Measurements from ENCODE around the gene TTC6.
"Not testable (repeated sequence)": the region's sequence is repeated elsewhere in the genome, so short reads cannot be mapped to it uniquely, and the experiment has no call there.

TTC6 gene
- total RNA-seq, result 0 reads per million in 3 donors

GRCh38 chr14:37594971-37595808 is at the start of gene TTC6, which contains the start of gene FOXA1:
TTC6 (plus strand) TSS chr14:37595629; CDS start chr14:37622065, 26,436 bp downstream.
FOXA1 (minus strand) TSS chr14:37595249; CDS start chr14:37594972, 277 bp downstream.
- H3K27me3 ChIP-seq (replicated peaks; ENCODE audit: control insufficient read depth, insufficient read depth, low read length, poor library complexity, severe bottlenecking), result peaks cover 71% of the 10 kb centered on the region
- no peak within 1 kb of the TSS for H3K27ac ChIP-seq (ENCODE audit: insufficient read depth, low read length, poor library complexity, severe bottlenecking)
- H3K4me1 ChIP-seq (ENCODE audit: control insufficient read depth, insufficient read depth, low read length, poor library complexity, severe bottlenecking), result peaks cover 15% of the 10 kb centered on the region
- DNase-seq, result no peak
- H3K36me3 ChIP-seq (ENCODE audit: control insufficient read depth, insufficient read depth, low read length), result no peaks in the 10 kb centered on the region
- peak within 1 kb of the TSS; percentile 12 for H3K4me3 ChIP-seq (ENCODE audit: insufficient read depth, low read depth, low read length, poor library complexity, severe bottlenecking)
- H3K9me3 ChIP-seq (ENCODE audit: control insufficient read depth, low read length), result no peaks in the 10 kb centered on the region

- H3K4me1 ChIP-seq (ENCODE audit: control insufficient read depth, insufficient read depth, low read length, poor library complexity, severe bottlenecking), result no peaks in the 10 kb centered on the region
- no peaks in the 10 kb centered on the region for H3K36me3 ChIP-seq (ENCODE audit: control insufficient read depth, insufficient read depth, low read length)
Measured at GRCh38 chr14:37546621-37547447, 48.6 kb upstream of the TTC6 start.

GRCh38 chr14:37550511-37550910 is 44.9 kb upstream of the TTC6 start:
- Histone ChIP-seq H3K36me3 (ENCODE audit: control insufficient read depth, insufficient read depth, low read length) (no peaks in the 10 kb centered on the region), H3K27me3 (replicated peaks; ENCODE audit: control insufficient read depth, insufficient read depth, low read length, poor library complexity, severe bottlenecking) (no peaks in the 10 kb centered on the region), H3K4me1 (ENCODE audit: control insufficient read depth, insufficient read depth, low read length, poor library complexity, severe bottlenecking) (no peaks in the 10 kb centered on the region), H3K4me3 (ENCODE audit: insufficient read depth, low read depth, low read length, poor library complexity, severe bottlenecking) (no peak overlapping the region), H3K9me3 (ENCODE audit: control insufficient read depth, low read length) (no peaks in the 10 kb centered on the region), H3K27ac (ENCODE audit: insufficient read depth, low read length, poor library complexity, severe bottlenecking) (no peak overlapping the region)
- DNase-seq, result no peak

More at GRCh38 chr14:37546621-37547447, 48.6 kb upstream of the TTC6 start:
- Histone ChIP-seq H3K27ac (ENCODE audit: insufficient read depth, low read length, poor library complexity, severe bottlenecking) (no peak overlapping the region), H3K9me3 (ENCODE audit: control insufficient read depth, low read length) (no peaks in the 10 kb centered on the region), H3K27me3 (replicated peaks; ENCODE audit: control insufficient read depth, insufficient read depth, low read length, poor library complexity, severe bottlenecking) (no peaks in the 10 kb centered on the region), H3K4me3 (ENCODE audit: insufficient read depth, low read depth, low read length, poor library complexity, severe bottlenecking) (no peak overlapping the region)
- DNase-seq, result no peak

GRCh38 chr14:37551119-37551518 is 44.3 kb upstream of the TTC6 start:
- no peaks in the 10 kb centered on the region for H3K9me3 ChIP-seq (ENCODE audit: control insufficient read depth, low read length)
- no peak for DNase-seq
- no peaks in the 10 kb centered on the region for H3K4me1 ChIP-seq (ENCODE audit: control insufficient read depth, insufficient read depth, low read length, poor library complexity, severe bottlenecking)
- no peaks in the 10 kb centered on the region for H3K27me3 ChIP-seq (replicated peaks; ENCODE audit: control insufficient read depth, insufficient read depth, low read length, poor library complexity, severe bottlenecking)
- no peak overlapping the region for H3K27ac ChIP-seq (ENCODE audit: insufficient read depth, low read length, poor library complexity, severe bottlenecking)
- H3K36me3 ChIP-seq (ENCODE audit: control insufficient read depth, insufficient read depth, low read length), result no peaks in the 10 kb centered on the region
- H3K4me3 ChIP-seq (ENCODE audit: insufficient read depth, low read depth, low read length, poor library complexity, severe bottlenecking), result no peak overlapping the region

- Histone ChIP-seq H3K4me1 (ENCODE audit: control insufficient read depth, insufficient read depth, low read length, poor library complexity, severe bottlenecking) (no peaks in the 10 kb centered on the region), H3K36me3 (ENCODE audit: control insufficient read depth, insufficient read depth, low read length) (no peaks in the 10 kb centered on the region), H3K9me3 (ENCODE audit: control insufficient read depth, low read length) (no peaks in the 10 kb centered on the region), H3K27ac (ENCODE audit: insufficient read depth, low read length, poor library complexity, severe bottlenecking) (no peak overlapping the region), H3K4me3 (ENCODE audit: insufficient read depth, low read depth, low read length, poor library complexity, severe bottlenecking) (no peak overlapping the region), H3K27me3 (replicated peaks; ENCODE audit: control insufficient read depth, insufficient read depth, low read length, poor library complexity, severe bottlenecking) (no peaks in the 10 kb centered on the region)
- no peak for DNase-seq
Measured at GRCh38 chr14:37553935-37554550, 41.4 kb upstream of the TTC6 start.

GRCh38 chr14:37555596-37555995 is 39.8 kb upstream of the TTC6 start:
- not testable (repeated sequence) for H3K27ac ChIP-seq (ENCODE audit: insufficient read depth, low read length, poor library complexity, severe bottlenecking); H3K4me1 ChIP-seq (ENCODE audit: control insufficient read depth, insufficient read depth, low read length, poor library complexity, severe bottlenecking); H3K27me3 ChIP-seq (replicated peaks; ENCODE audit: control insufficient read depth, insufficient read depth, low read length, poor library complexity, severe bottlenecking); H3K9me3 ChIP-seq (ENCODE audit: control insufficient read depth, low read length); H3K36me3 ChIP-seq (ENCODE audit: control insufficient read depth, insufficient read depth, low read length); DNase-seq; H3K4me3 ChIP-seq (ENCODE audit: insufficient read depth, low read depth, low read length, poor library complexity, severe bottlenecking)

- DNase-seq, result no peak
- Histone ChIP-seq H3K4me1 (ENCODE audit: control insufficient read depth, insufficient read depth, low read length, poor library complexity, severe bottlenecking) (no peaks in the 10 kb centered on the region), H3K27ac (ENCODE audit: insufficient read depth, low read length, poor library complexity, severe bottlenecking) (no peak overlapping the region), H3K4me3 (ENCODE audit: insufficient read depth, low read depth, low read length, poor library complexity, severe bottlenecking) (no peak overlapping the region), H3K36me3 (ENCODE audit: control insufficient read depth, insufficient read depth, low read length) (no peaks in the 10 kb centered on the region), H3K9me3 (ENCODE audit: control insufficient read depth, low read length) (no peaks in the 10 kb centered on the region), H3K27me3 (replicated peaks; ENCODE audit: control insufficient read depth, insufficient read depth, low read length, poor library complexity, severe bottlenecking) (no peaks in the 10 kb centered on the region)
Measured at GRCh38 chr14:37558740-37559139, 36.7 kb upstream of the TTC6 start.

GRCh38 chr14:37559386-37559785 is 36.0 kb upstream of the TTC6 start:
- DNase-seq, result no peak
- Histone ChIP-seq H3K9me3 (ENCODE audit: control insufficient read depth, low read length) (no peaks in the 10 kb centered on the region), H3K4me3 (ENCODE audit: insufficient read depth, low read depth, low read length, poor library complexity, severe bottlenecking) (no peak overlapping the region), H3K4me1 (ENCODE audit: control insufficient read depth, insufficient read depth, low read length, poor library complexity, severe bottlenecking) (no peaks in the 10 kb centered on the region), H3K36me3 (ENCODE audit: control insufficient read depth, insufficient read depth, low read length) (no peaks in the 10 kb centered on the region), H3K27ac (ENCODE audit: insufficient read depth, low read length, poor library complexity, severe bottlenecking) (no peak overlapping the region), H3K27me3 (replicated peaks; ENCODE audit: control insufficient read depth, insufficient read depth, low read length, poor library complexity, severe bottlenecking) (no peaks in the 10 kb centered on the region)

- no peaks in the 10 kb centered on the region for H3K9me3 ChIP-seq (ENCODE audit: control insufficient read depth, low read length)
- no peak overlapping the region for H3K4me3 ChIP-seq (ENCODE audit: insufficient read depth, low read depth, low read length, poor library complexity, severe bottlenecking)
- no peak overlapping the region for H3K27ac ChIP-seq (ENCODE audit: insufficient read depth, low read length, poor library complexity, severe bottlenecking)
- no peak for DNase-seq
- H3K27me3 ChIP-seq (replicated peaks; ENCODE audit: control insufficient read depth, insufficient read depth, low read length, poor library complexity, severe bottlenecking), result no peaks in the 10 kb centered on the region
- no peaks in the 10 kb centered on the region for H3K36me3 ChIP-seq (ENCODE audit: control insufficient read depth, insufficient read depth, low read length)
- H3K4me1 ChIP-seq (ENCODE audit: control insufficient read depth, insufficient read depth, low read length, poor library complexity, severe bottlenecking), result no peaks in the 10 kb centered on the region
Measured at GRCh38 chr14:37563189-37563588, 32.2 kb upstream of the TTC6 start.
